Stimulated activated CD4-positive, alpha-beta T cell treated with anti-CD3 and anti-CD28 coated beads, Interleukin-12 subunit alpha, Interleukin-12 subunit beta, amount 100 ng/mL, for 4 hours (primary cell): ENCODE results near the gene ARMC7.

Experiments
- DNase-seq: peaks from one replicate; pipeline ENCODE4 v3.0.0-alpha.2; 2020

The ARMC7 gene

GRCh38 chr17:75078284-75079022 is 31.3 kb upstream of the ARMC7 start:
- DNase-seq: no peak

GRCh38 chr17:75079023-75079373 is 30.8 kb upstream of the ARMC7 start:
- DNase-seq: no peak

- no peak for DNase-seq
These were observed 27.9 kb upstream of the ARMC7 start for GRCh38 chr17:75081611-75082540.

- no peak for DNase-seq
These were observed 27.1 kb upstream of the ARMC7 start for GRCh38 chr17:75082683-75083082.

GRCh38 chr17:75084039-75084660 is 25.6 kb upstream of the ARMC7 start:
- no peak for DNase-seq

- no peak for DNase-seq
These were observed 23.1 kb upstream of the ARMC7 start for GRCh38 chr17:75086496-75087181.

GRCh38 chr17:75087182-75087557 is 22.6 kb upstream of the ARMC7 start:
- DNase-seq: no peak

GRCh38 chr17:75087558-75088453 is 22.0 kb upstream of the ARMC7 start, which contains the start of gene SLC16A5:
SLC16A5 (plus strand) TSS chr17:75087954; CDS start chr17:75093637, 5,683 bp downstream.
- DNase-seq: no peak

GRCh38 chr17:75088465-75089417 is 21.0 kb upstream of the ARMC7 start:
- no peak for DNase-seq

- DNase-seq: no peak
These were observed 18.6 kb upstream of the ARMC7 start for GRCh38 chr17:75090871-75091854.

- DNase-seq: no peak
These were observed 17.9 kb upstream of the ARMC7 start for GRCh38 chr17:75091855-75092327.

- no peak for DNase-seq
These were observed 16.1 kb upstream of the ARMC7 start for GRCh38 chr17:75093548-75094158.

GRCh38 chr17:75094871-75095399 is 14.8 kb upstream of the ARMC7 start:
- DNase-seq: no peak

GRCh38 chr17:75096082-75096625 is 13.6 kb upstream of the ARMC7 start:
- DNase-seq: no peak

GRCh38 chr17:75097865-75098264 is 11.9 kb upstream of the ARMC7 start:
- no peak for DNase-seq

GRCh38 chr17:75098861-75099260 is 10.9 kb upstream of the ARMC7 start:
- no peak for DNase-seq

- DNase-seq: no peak
These were observed 9.7 kb upstream of the ARMC7 start for GRCh38 chr17:75099881-75100595.
